ENCODE measurements around the gene MYH9.

MYH9 gene

GRCh38 chr22:36330127-36330526 is 57.6 kb downstream of the MYH9 start:
- ChIA-PET POLR2A (interaction anchor here (0.8 to 1.8 kb wide), 2 partner anchors 47 to 136 kb away, joined by 3 to 6 read pairs; no protein-coding TSS in a partner anchor), CTCF (no interaction called here)
- no peak for DNase-seq (ENCODE audit: low read depth, low spot score)
- H3K4me3 ChIP-seq (ENCODE audit: low read depth, low read length), result no peak overlapping the region
- TF ChIP-seq, protein P1, sequence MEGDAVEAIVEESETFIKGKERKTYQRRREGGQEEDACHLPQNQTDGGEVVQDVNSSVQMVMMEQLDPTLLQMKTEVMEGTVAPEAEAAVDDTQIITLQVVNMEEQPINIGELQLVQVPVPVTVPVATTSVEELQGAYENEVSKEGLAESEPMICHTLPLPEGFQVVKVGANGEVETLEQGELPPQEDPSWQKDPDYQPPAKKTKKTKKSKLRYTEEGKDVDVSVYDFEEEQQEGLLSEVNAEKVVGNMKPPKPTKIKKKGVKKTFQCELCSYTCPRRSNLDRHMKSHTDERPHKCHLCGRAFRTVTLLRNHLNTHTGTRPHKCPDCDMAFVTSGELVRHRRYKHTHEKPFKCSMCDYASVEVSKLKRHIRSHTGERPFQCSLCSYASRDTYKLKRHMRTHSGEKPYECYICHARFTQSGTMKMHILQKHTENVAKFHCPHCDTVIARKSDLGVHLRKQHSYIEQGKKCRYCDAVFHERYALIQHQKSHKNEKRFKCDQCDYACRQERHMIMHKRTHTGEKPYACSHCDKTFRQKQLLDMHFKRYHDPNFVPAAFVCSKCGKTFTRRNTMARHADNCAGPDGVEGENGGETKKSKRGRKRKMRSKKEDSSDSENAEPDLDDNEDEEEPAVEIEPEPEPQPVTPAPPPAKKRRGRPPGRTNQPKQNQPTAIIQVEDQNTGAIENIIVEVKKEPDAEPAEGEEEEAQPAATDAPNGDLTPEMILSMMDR (IDR thresholded peaks at IDR 0.05; ENCODE audit: insufficient read depth, low read length, missing control alignments), result no peak

GRCh38 chr22:36329254-36330078 is 58.3 kb downstream of the MYH9 start:
- POLR2A ChIA-PET, result interaction anchor here (0.6 to 2.9 kb wide), 9 partner anchors 23 to 141 kb away, joined by 3 to 11 read pairs (median 6); partner anchors contain the start of gene MYH9
- peak; percentile 97 for DNase-seq (ENCODE audit: low read depth, low spot score)
- peak overlapping the region; percentile 18 for H3K4me3 ChIP-seq (ENCODE audit: low read depth, low read length)
- CTCF ChIA-PET, result interaction anchor here (1.4 to 4.2 kb wide), 4 partner anchors 28 to 141 kb away, joined by 3 to 24 read pairs (median 14); no protein-coding TSS in a partner anchor
- TF ChIP-seq, protein P1 (IDR thresholded peaks at IDR 0.05; ENCODE audit: insufficient read depth, low read length, missing control alignments), result no peak

DNA sequence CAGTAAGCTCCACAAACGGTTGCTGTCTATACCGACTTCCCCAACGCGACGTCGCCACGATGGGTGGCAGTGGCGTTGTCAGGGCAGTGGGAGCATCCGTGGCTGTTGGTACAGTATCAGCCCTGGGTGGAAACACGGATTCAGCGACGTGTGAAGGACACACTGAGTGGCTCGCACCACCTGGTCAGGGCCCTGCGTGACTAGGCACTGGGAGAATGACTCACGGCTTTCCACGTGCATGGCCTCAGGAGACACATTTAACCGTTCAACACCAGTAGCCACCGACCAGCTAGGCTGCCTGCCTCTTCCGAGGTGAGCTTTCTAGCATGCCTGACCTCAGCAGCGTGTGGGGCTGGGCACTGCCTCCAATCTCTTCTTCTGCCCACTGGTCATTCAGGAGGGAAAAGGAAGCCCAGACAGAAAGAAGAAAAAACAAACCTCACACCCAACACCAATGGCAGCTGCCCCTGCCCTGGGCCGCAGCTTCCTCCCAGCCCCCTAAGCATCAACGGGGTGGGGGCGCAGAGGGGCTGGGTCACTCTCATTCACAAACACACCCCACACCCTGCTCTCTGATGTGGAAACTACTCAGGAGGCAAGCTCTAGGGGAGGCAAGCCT is 59.0 kb downstream of the MYH9 start:
- TF ChIP-seq, protein P1 (IDR thresholded peaks at IDR 0.05; ENCODE audit: insufficient read depth, low read length, missing control alignments), result no peak
- H3K4me3 ChIP-seq (ENCODE audit: low read depth, low read length), result peak overlapping the region; percentile 18
- peak; percentile 59 for DNase-seq (ENCODE audit: low read depth, low spot score)
- POLR2A ChIA-PET, result interaction anchor here (1.4 to 2.9 kb wide), 7 partner anchors 23 to 142 kb away, joined by 3 to 11 read pairs (median 7); partner anchors contain the start of gene MYH9
- CTCF ChIA-PET, result interaction anchor here (1.3 to 4.2 kb wide), 5 partner anchors 28 to 157 kb away, joined by 3 to 24 read pairs (median 7); no protein-coding TSS in a partner anchor

DNA sequence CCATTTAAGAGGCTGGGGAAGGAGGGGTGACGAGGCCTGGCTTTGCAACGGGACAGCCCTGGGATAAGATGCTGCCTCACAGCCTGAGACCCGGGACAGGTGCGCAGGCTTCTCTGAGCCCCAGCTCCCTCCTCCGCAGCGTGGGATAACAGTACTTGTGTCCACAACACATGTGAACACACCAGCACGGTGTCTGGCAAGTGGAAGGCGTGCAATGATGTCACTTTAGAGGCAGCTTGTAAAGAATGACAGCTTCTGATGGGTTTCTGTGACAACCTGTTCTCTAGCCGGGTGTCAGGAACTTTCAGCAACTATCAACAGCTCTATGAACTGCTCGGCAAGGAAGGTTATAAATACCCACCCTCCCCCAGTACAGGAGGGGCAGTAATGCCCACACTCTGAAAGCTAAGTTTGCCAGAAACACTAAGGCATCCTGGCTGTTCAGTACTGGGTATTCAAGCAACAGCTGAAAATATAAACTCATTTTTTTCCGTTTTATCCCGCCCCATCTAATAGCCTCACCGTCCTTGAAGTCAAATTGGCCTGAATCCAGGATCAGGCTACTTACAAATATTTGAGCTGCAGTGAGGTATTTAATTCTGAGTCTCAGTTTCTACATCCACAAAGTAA is 59.7 kb downstream of the MYH9 start:
- CTCF ChIA-PET, result interaction anchor here (1.3 to 4.2 kb wide), 5 partner anchors 27 to 158 kb away, joined by 3 to 24 read pairs (median 7); no protein-coding TSS in a partner anchor
- DNase-seq (ENCODE audit: low read depth, low spot score), result no peak
- TF ChIP-seq, protein P1 (IDR thresholded peaks at IDR 0.05; ENCODE audit: insufficient read depth, low read length, missing control alignments), result no peak
- POLR2A ChIA-PET, result interaction anchor here (0.6 to 2.9 kb wide), 9 partner anchors 24 to 183 kb away, joined by 3 to 11 read pairs (median 4); partner anchors contain the start of gene MYH9
- H3K4me3 ChIP-seq (ENCODE audit: low read depth, low read length), result no peak overlapping the region

DNA sequence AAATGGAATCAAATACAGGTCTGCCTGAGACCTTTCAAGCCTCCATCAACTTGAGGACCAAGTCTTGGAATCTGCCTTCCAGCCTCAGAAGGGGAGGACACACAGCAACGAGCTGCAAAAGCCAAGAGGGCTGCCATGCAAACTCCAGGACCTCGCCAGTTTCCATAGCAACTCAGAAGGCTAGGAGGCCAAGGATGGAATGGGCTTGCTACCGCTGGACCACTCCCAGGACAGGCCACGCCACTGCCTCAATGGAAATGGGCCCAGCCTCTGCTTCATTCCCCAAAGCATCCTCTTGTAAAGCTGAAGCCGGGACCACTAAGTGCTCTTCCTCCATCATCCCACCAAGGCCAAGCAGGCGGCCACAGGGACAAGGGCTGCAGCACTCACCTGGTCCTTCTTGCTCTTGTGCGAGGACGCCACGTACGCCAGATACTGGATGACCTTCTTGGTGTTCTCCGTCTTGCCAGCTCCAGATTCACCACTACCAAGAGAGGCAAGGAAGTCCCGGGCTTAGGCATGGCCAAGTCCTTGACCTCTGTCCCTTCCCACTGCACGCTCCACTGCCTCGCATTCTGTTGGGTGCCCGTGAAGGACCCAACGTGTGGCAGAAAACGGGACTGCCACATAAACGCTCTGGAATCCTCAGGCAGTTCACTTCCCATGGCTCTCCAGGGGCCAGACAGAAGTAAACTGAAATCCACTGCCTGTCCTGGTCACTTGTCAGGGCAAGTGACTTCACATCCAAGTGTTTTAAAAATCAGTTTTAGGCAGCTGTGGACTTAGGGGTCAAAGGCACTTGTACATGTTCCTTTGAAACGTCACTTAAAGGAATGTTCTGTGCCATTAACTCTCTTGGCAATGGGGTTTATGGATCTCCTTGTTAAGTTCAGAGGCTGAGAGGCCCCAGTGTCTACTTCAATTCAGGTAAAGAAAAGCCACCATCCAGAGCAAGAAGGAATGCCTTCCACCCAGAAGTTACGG is 61.3 kb downstream of the MYH9 start:
- no peak overlapping the region for H3K4me3 ChIP-seq (ENCODE audit: low read depth, low read length)
- TF ChIP-seq, protein P1 (IDR thresholded peaks at IDR 0.05; ENCODE audit: insufficient read depth, low read length, missing control alignments), result no peak
- DNase-seq (ENCODE audit: low read depth, low spot score), result no peak
- CTCF ChIA-PET, result interaction anchor here (0.7 to 4.2 kb wide), 6 partner anchors 13 to 160 kb away, joined by 3 to 24 read pairs (median 3); no protein-coding TSS in a partner anchor
- POLR2A ChIA-PET, result interaction anchor here (1.1 to 1.8 kb wide), 4 partner anchors 39 to 144 kb away, joined by 3 to 5 read pairs (median 4); no protein-coding TSS in a partner anchor

All from AG04449 (cell line).